OCI-LY1 (cell line): ENCODE measurements around the gene HPS3.

Source experiments
- H2AFZ ChIP-seq: fragments of 200-600 bp; sonication (generic), shearing (Covaris generic); 2 replicates; pipeline ENCODE4 v1.6.0; 2014; ENCODE audit warnings: antibody characterized with exemption, mild to moderate bottlenecking, low read length
- H3F3A ChIP-seq: fragments of 200-600 bp; sonication (generic), shearing (Covaris generic); 2 replicates; pipeline ENCODE4 v1.6.0; 2014; ENCODE audit warnings: mild to moderate bottlenecking, antibody characterized with exemption, low read length, moderate library complexity; ENCODE audit not compliant: insufficient read depth
- H3K27ac ChIP-seq: fragments of 200-600 bp; sonication (generic); 2 replicates; pipeline ENCODE4 v1.5.1; 2014; ENCODE audit warnings: low read length, mixed run types, mild to moderate bottlenecking, low read depth; ENCODE audit not compliant: poor library complexity, severe bottlenecking
- H3K27me3 ChIP-seq: fragments of 200-600 bp; sonication (generic); 2 replicates; pipeline ENCODE4 v1.6.0; 2014; ENCODE audit warnings: antibody characterized with exemption, mild to moderate bottlenecking, low read length, moderate library complexity; ENCODE audit not compliant: insufficient read depth
- H3K36me3 ChIP-seq: fragments of 200-600 bp; sonication (generic); 2 replicates; pipeline ENCODE4 v1.6.1; 2014; ENCODE audit warnings: mild to moderate bottlenecking, antibody characterized with exemption, low read length, moderate library complexity, mixed read lengths; ENCODE audit not compliant: insufficient read depth
- H3K4me1 ChIP-seq: fragments of 200-600 bp; sonication (generic); 2 replicates; pipeline ENCODE4 v1.5.1; 2014; ENCODE audit warnings: mild to moderate bottlenecking, low read length, moderate library complexity; ENCODE audit not compliant: insufficient read depth, severe bottlenecking
- H3K4me2 ChIP-seq: fragments of 200-600 bp; sonication (generic), shearing (Covaris generic); 2 replicates; pipeline ENCODE4 v1.6.1; 2014; ENCODE audit warnings: low read length
- H3K4me3 ChIP-seq: fragments of 200-600 bp; sonication (generic); 2 replicates; pipeline ENCODE4 v1.5.1; 2014; ENCODE audit warnings: low read length, low read depth, mild to moderate bottlenecking, mixed read lengths; ENCODE audit not compliant: poor library complexity, severe bottlenecking
- H3K79me2 ChIP-seq: fragments of 200-600 bp; shearing (Covaris generic); 2 replicates; pipeline ENCODE4 v1.6.1; 2016; ENCODE audit warnings: mixed run types, low read length, mixed read lengths; ENCODE audit not compliant: insufficient read depth
- H3K9ac ChIP-seq: fragments of 200-600 bp; sonication (generic), shearing (Covaris generic); 2 replicates; pipeline ENCODE4 v1.6.1; 2014; ENCODE audit warnings: mild to moderate bottlenecking, low read length, mixed read lengths
- H3K9me2 ChIP-seq: fragments of 200-600 bp; sonication (generic), shearing (Covaris generic); 2 replicates; pipeline ENCODE4 v1.6.1; 2014; ENCODE audit warnings: low read depth, mild to moderate bottlenecking, low read length, mixed read lengths
- H3K9me3 ChIP-seq: fragments of 200-600 bp; shearing (Covaris generic); 2 replicates; pipeline ENCODE4 v1.6.1; 2014; ENCODE audit warnings: low read length, mixed read lengths
- H4K20me1 ChIP-seq: fragments of 200-600 bp; sonication (generic), shearing (Covaris generic); 2 replicates; pipeline ENCODE4 v1.6.0; 2016; ENCODE audit warnings: mild to moderate bottlenecking, low read length; ENCODE audit not compliant: insufficient read depth
- CTCF ChIP-seq: fragments of 200-600 bp; sonication (generic), shearing (Covaris generic); IDR thresholded peaks from 2 replicates; pipeline ENCODE4 v1.5.1; 2017; ENCODE audit warnings: mild to moderate bottlenecking, antibody characterized with exemption, low read length, moderate library complexity, mixed read lengths
- EZH2 ChIP-seq: fragments of 200-600 bp; sonication (generic), shearing (Covaris generic); IDR thresholded peaks from 2 replicates; pipeline ENCODE4 v1.8.0; 2017; ENCODE audit warnings: borderline replicate concordance, mixed run types, mild to moderate bottlenecking, antibody characterized with exemption, low read length, moderate library complexity, mixed read lengths

The HPS3 gene

GRCh38 chr3:149221783-149222517, 92.5 kb downstream of the HPS3 start, which contains the start of gene CP:
Gene CP (minus strand): TSS chr3:149221829. CDS start chr3:149221792, 37 bp downstream.
- no peaks in the 10 kb centered on the region for H3K36me3 ChIP-seq
- no peak within 1 kb of the TSS for H3K4me3 ChIP-seq
- TF ChIP-seq EZH2, result no peak
- no peak for TF ChIP-seq CTCF
- no peaks in the 10 kb centered on the region for H3K79me2 ChIP-seq
- no peak within 1 kb of the TSS for H3K4me2 ChIP-seq
- 0 out of 2 replicates have a peak, but pooled peaks cover 6% of the 10 kb centered on the region for H3K27me3 ChIP-seq
- no peaks in the 10 kb centered on the region for H3K9me2 ChIP-seq
- peaks cover 6% of the 10 kb centered on the region for H3K4me1 ChIP-seq
- H3K9me3 ChIP-seq, result no peaks in the 10 kb centered on the region
- no peaks in the 10 kb centered on the region for H4K20me1 ChIP-seq
- H3K27ac ChIP-seq, result no peak within 1 kb of the TSS
- no peaks in the 10 kb centered on the region for H3F3A ChIP-seq
- no peak within 1 kb of the TSS for H2AFZ ChIP-seq
- H3K9ac ChIP-seq, result no peak within 1 kb of the TSS
